Activated CD4-positive, alpha-beta T cell treated with anti-CD3 and anti-CD28 coated beads, Interleukin-2, amount 10 ng/mL, durations not matched to agents 24 days and 14 days (primary cell): ENCODE data around the gene PRSS12. TPM values are rescaled to one million over a fixed set of nuclear protein-coding genes. Genes with fewer than 3 reads are reported as not detected.

ENCODE experiments used
- DNase-seq: peaks from one replicate; pipeline ENCODE4 v3.0.0; 2022
- H3K27ac Mint-ChIP-seq: one replicate; pipeline ENCODE4 v1.8.0; 2022; ENCODE audit warnings: mild to moderate bottlenecking, mixed read lengths
- H3K27me3 Mint-ChIP-seq: one replicate; pipeline ENCODE4 v1.8.0; 2022; ENCODE audit warnings: mixed read lengths
- H3K36me3 Mint-ChIP-seq: one replicate; pipeline ENCODE4 v1.8.0; 2022; ENCODE audit warnings: low read depth, mild to moderate bottlenecking, mixed read lengths
- H3K4me1 Mint-ChIP-seq: one replicate; pipeline ENCODE4 v1.8.0; 2021; ENCODE audit warnings: mixed read lengths
- H3K4me3 Mint-ChIP-seq: one replicate; pipeline ENCODE4 v1.8.0; 2022; ENCODE audit warnings: mild to moderate bottlenecking, moderate library complexity, mixed read lengths
- H3K9me3 Mint-ChIP-seq: one replicate; pipeline ENCODE4 v1.8.0; 2021; ENCODE audit warnings: mixed read lengths
- intact Hi-C: fragments of 100-400 bp; cut with micrococcal nuclease; formaldehyde crosslinking; loops from one replicate; pipeline ENCODE4 v1.15.1; 2023
- total RNA-seq: library from RNA; stranded (reverse); gene quantifications from 2 replicates; pipeline ENCODE4 v1.2.3, GENCODE V29; 2022

PRSS12 gene
- total RNA-seq, 1 donor from 2014 or later, result not detected

GRCh38 chr4:118372251-118372650 is 19.4 kb upstream of the PRSS12 start:
- Mint-ChIP-seq H3K27me3 (no peaks in the 10 kb centered on the region), H3K9me3 (no peaks in the 10 kb centered on the region), H3K36me3 (no peaks in the 10 kb centered on the region), H3K27ac (no peak overlapping the region), H3K4me1 (no peaks in the 10 kb centered on the region), H3K4me3 (no peak overlapping the region)
- intact Hi-C loops, result no loop called here
- DNase-seq, result no peak

DNA sequence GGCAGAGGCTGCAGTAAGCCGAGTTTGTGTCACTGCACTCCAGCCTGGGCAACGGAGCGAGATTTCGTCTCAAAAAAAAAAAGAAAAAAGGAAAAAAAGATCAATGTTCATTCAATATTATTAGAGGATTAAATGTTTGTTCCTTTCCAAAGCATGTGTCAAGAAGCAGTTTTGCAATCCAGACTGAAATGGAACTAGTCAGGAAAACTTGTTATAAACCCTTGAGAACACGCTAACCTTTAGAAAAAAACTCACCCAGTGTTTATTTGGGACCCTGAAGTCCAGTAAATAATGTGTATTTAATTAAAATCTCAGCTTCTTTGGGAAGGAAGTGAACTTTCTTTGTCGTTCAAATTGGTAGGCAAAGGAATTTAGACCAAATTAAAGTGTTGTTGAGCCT is 16.4 kb upstream of the PRSS12 start:
- intact Hi-C loops, result no loop called here
- H3K27me3 Mint-ChIP-seq, result peaks cover 1% of the 10 kb centered on the region
- no peak overlapping the region for H3K4me3 Mint-ChIP-seq
- no peaks in the 10 kb centered on the region for H3K4me1 Mint-ChIP-seq
- no peak overlapping the region for H3K27ac Mint-ChIP-seq
- no peaks in the 10 kb centered on the region for H3K36me3 Mint-ChIP-seq
- no peak for DNase-seq
- no peaks in the 10 kb centered on the region for H3K9me3 Mint-ChIP-seq

DNA sequence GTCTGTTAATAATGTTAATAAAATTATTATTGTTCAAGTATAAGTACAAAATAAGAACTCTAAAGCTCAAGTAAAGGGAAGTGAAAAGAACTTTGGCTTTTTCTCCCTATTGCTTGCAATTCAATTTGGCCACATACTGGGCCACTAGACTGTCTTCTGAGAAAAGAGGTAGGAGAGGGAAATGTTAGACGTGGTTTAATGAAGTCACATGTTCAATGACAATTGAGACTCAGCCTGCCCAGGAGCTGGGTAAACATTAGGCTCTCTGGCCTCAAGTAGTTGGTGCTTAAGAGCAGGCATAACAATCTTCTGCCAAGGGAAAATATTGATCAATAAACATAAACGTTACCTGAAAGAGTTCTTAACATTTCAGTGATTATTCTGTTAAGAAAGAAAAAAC is 15.1 kb upstream of the PRSS12 start:
- Mint-ChIP-seq H3K27me3 (peaks cover 2% of the 10 kb centered on the region), H3K9me3 (no peaks in the 10 kb centered on the region), H3K36me3 (no peaks in the 10 kb centered on the region), H3K4me1 (no peaks in the 10 kb centered on the region), H3K4me3 (no peak overlapping the region), H3K27ac (no peak overlapping the region)
- DNase-seq, result no peak
- intact Hi-C loops, result no loop called here

DNA sequence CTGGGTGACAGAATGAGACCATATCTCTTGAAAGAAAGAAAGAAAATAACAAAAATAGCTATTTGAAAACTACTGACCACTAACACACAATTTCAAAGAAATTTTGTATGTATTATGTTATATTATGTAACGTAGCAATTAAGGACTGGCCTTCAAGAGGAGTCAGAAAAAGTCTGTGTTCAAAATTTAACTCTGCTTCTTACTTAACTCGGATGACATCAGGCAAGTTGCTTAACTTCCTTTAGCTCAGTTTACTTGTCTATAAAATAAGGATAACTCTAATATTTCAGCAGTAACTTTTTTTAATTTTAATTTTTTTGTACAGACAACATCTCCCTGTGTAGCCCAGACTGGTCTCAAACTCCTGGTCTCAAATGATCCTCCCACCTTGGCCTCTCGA is 14.6 kb upstream of the PRSS12 start:
- Mint-ChIP-seq H3K4me3 (no peak overlapping the region), H3K4me1 (no peaks in the 10 kb centered on the region)

DNA sequence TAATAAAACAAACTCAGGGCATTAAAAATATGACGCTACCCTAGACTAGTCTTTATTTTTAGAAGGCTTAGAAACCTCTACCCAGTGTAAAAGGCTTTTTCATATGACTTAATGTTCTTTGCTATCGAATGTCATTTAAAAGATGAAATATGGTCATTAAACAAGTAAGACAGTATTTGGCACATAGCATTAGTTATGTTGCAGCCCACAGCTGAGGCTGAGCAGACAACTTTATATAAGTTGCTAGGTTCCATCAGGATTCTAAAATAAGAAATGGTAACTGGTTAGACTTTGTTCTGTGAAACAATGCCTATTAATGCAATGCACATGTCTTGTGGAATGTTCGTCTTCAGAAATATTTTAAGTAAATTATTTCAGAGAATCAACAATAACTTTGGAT is 10.4 kb upstream of the PRSS12 start:
- H3K27me3 Mint-ChIP-seq, result peaks cover 11% of the 10 kb centered on the region
- no peaks in the 10 kb centered on the region for H3K9me3 Mint-ChIP-seq
- H3K27ac Mint-ChIP-seq, result no peak overlapping the region
- no peaks in the 10 kb centered on the region for H3K36me3 Mint-ChIP-seq
- intact Hi-C loops, result no loop called here
- H3K4me3 Mint-ChIP-seq, result no peak overlapping the region
- H3K4me1 Mint-ChIP-seq, result no peaks in the 10 kb centered on the region
- no peak for DNase-seq

More for the DNA sequence above, 14.6 kb upstream of the PRSS12 start:
- Mint-ChIP-seq H3K27ac (no peak overlapping the region), H3K27me3 (peaks cover 2% of the 10 kb centered on the region), H3K36me3 (no peaks in the 10 kb centered on the region), H3K9me3 (no peaks in the 10 kb centered on the region)
- DNase-seq, result no peak
- intact Hi-C loops, result no loop called here

DNA sequence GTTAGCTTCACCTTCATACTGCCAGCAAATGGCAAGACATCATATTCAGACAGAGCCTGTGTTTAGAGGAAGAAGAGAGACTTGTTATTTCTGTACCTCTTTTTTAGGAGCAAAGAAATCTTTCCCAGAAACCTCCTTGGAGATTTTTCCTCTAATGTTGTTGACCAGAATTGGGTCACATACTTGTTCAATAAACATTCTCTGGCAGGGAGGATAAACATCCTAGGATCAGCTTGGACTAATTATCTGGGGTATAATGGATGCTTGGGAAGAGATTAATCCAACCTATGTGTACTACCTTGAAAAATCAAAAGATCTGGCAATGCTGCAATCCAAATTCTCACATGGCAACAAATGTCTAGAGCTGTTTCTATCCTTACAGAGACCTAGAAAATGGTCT is 8.4 kb upstream of the PRSS12 start:
- H3K9me3 Mint-ChIP-seq, result no peaks in the 10 kb centered on the region
- no peak for DNase-seq
- H3K4me3 Mint-ChIP-seq, result no peak overlapping the region
- H3K36me3 Mint-ChIP-seq, result no peaks in the 10 kb centered on the region
- peaks cover 22% of the 10 kb centered on the region for H3K27me3 Mint-ChIP-seq
- H3K27ac Mint-ChIP-seq, result no peak overlapping the region
- no peaks in the 10 kb centered on the region for H3K4me1 Mint-ChIP-seq
- intact Hi-C loops, result no loop called here

GRCh38 chr4:118360106-118360505 is 7.3 kb upstream of the PRSS12 start:
- Mint-ChIP-seq H3K27ac (no peak overlapping the region), H3K36me3 (no peaks in the 10 kb centered on the region), H3K4me1 (no peaks in the 10 kb centered on the region), H3K27me3 (peaks cover 32% of the 10 kb centered on the region), H3K4me3 (no peak overlapping the region), H3K9me3 (no peaks in the 10 kb centered on the region)
- intact Hi-C loops, result no loop called here
- DNase-seq, result no peak

- no peak for DNase-seq
- Mint-ChIP-seq H3K4me3 (no peak overlapping the region), H3K36me3 (no peaks in the 10 kb centered on the region), H3K27me3 (peaks cover 49% of the 10 kb centered on the region), H3K9me3 (no peaks in the 10 kb centered on the region), H3K27ac (no peak overlapping the region), H3K4me1 (peaks cover 6% of the 10 kb centered on the region)
- intact Hi-C loops, result no loop called here
Measured at GRCh38 chr4:118357601-118358000, 4.8 kb upstream of the PRSS12 start.

GRCh38 chr4:118356731-118357130 is 3.9 kb upstream of the PRSS12 start:
- Mint-ChIP-seq H3K4me3 (no peak overlapping the region), H3K9me3 (no peaks in the 10 kb centered on the region), H3K27me3 (peaks cover 49% of the 10 kb centered on the region), H3K4me1 (peaks cover 9% of the 10 kb centered on the region), H3K27ac (no peak overlapping the region), H3K36me3 (peaks cover 2% of the 10 kb centered on the region)
- DNase-seq, result no peak
- intact Hi-C loops, result no loop called here

- H3K9me3 Mint-ChIP-seq, result no peaks in the 10 kb centered on the region
- no peak for DNase-seq
- no peak overlapping the region for H3K27ac Mint-ChIP-seq
- intact Hi-C loops, result no loop called here
- peaks cover 49% of the 10 kb centered on the region for H3K27me3 Mint-ChIP-seq
- H3K4me3 Mint-ChIP-seq, result no peak overlapping the region
- H3K4me1 Mint-ChIP-seq, result peaks cover 10% of the 10 kb centered on the region
- H3K36me3 Mint-ChIP-seq, result peaks cover 3% of the 10 kb centered on the region
Measured at GRCh38 chr4:118356111-118356510, 3.3 kb upstream of the PRSS12 start.

DNA sequence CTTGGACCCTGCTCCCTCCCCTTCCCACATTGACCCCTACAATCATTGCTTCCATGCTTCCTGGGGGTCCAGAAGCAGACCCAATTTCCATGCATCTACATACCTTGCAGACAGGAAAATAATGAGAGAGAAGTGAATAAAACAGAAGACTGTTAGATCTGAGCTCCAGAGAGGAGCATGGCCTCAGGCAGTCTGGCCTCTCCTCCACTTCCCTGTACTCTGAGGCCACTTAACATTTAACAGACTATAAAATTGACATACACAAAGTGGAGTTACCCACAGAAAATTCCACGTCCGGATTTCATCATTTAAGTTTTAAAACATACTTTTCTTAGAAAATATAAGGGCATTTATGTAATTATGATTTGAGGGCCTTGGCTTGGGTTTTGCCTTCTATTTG is 2.1 kb upstream of the PRSS12 start:
- no peak overlapping the region for H3K27ac Mint-ChIP-seq
- H3K27me3 Mint-ChIP-seq, result peaks cover 59% of the 10 kb centered on the region
- H3K9me3 Mint-ChIP-seq, result no peaks in the 10 kb centered on the region
- intact Hi-C loops, result no loop called here
- DNase-seq, result no peak
- no peak overlapping the region for H3K4me3 Mint-ChIP-seq
- H3K4me1 Mint-ChIP-seq, result peaks cover 10% of the 10 kb centered on the region
- peaks cover 3% of the 10 kb centered on the region for H3K36me3 Mint-ChIP-seq

GRCh38 chr4:118353534-118354030 is 779 bp upstream of the PRSS12 start:
- Mint-ChIP-seq H3K27ac (no peak overlapping the region), H3K4me3 (peak overlapping the region; percentile 81), H3K9me3 (no peaks in the 10 kb centered on the region), H3K27me3 (peaks cover 67% of the 10 kb centered on the region), H3K36me3 (peaks cover 3% of the 10 kb centered on the region), H3K4me1 (peaks cover 10% of the 10 kb centered on the region)
- DNase-seq, result no peak
- intact Hi-C loops, result loop anchor here (2.0 kb wide), 1 partner anchor 73 kb away; no protein-coding TSS in a partner anchor

DNA sequence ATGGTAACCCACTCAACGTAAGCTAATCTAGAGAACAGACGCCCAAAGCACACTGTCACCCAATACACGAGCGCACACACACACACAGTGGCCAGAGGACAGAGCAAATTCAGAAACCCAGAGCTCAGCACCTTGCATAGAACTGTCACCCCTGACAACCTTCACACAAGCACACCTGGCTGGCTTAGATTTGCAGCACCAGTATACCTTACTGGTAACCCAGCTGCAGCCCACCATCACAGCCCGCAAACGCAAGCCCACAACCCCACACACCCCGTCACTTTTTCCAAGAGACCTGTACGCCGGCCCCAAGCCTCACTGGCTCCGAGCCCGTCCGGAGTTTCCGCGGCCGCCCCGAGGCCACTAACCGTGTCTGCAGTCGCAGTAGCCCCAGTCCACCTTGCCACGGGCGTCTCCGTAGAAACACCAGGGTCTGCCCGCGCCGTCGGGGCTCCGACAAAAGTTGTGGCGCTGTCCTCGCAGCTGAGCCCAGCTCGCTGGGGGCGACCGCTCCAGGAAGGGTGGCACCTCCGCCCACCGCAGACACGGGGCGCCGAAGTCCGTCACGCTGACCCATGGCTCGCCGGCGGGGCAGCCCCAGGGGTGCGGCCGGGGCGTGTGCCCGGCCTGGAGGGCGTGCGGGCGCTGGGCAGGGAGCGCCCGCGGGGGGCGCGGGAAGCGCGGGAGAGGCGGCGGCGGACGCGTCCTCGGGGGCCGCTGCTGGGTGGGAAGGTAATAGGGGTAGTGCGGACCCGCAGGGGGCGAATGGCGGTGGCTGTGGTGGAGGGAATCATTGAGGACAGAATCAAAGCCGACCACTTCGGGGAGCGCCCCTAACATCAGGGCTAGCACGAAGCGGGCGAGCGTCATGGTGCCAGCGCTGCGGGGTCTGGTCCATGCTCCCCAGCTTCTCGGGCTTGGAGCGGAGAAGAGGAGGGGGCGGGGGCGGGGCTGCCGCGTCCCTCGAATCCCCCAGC is 664 bp downstream of the PRSS12 start:
- peak overlapping the region; percentile 60 for H3K4me3 Mint-ChIP-seq
- H3K27ac Mint-ChIP-seq, result no peak overlapping the region
- peaks cover 10% of the 10 kb centered on the region for H3K4me1 Mint-ChIP-seq
- peak; percentile 56 for DNase-seq
- intact Hi-C loops, result loop anchor here (2.0 kb wide), 1 partner anchor 71 kb away; no protein-coding TSS in a partner anchor
- H3K27me3 Mint-ChIP-seq, result peaks cover 63% of the 10 kb centered on the region
- H3K9me3 Mint-ChIP-seq, result no peaks in the 10 kb centered on the region
- H3K36me3 Mint-ChIP-seq, result peaks cover 3% of the 10 kb centered on the region

GRCh38 chr4:118350961-118351360 is 1.8 kb downstream of the PRSS12 start:
- intact Hi-C loops, result no loop called here
- no peak overlapping the region for H3K4me3 Mint-ChIP-seq
- DNase-seq, result no peak
- peaks cover 10% of the 10 kb centered on the region for H3K4me1 Mint-ChIP-seq
- H3K27ac Mint-ChIP-seq, result no peak overlapping the region
- no peaks in the 10 kb centered on the region for H3K9me3 Mint-ChIP-seq
- peaks cover 3% of the 10 kb centered on the region for H3K36me3 Mint-ChIP-seq
- H3K27me3 Mint-ChIP-seq, result peaks cover 57% of the 10 kb centered on the region
